ENCODE data around the gene APOL6. TPM values are rescaled to one million over a fixed set of nuclear protein-coding genes. Genes with fewer than 3 reads are reported as not detected.

The APOL6 gene
- total and polyA plus RNA-seq, 2 of the 4 experiments (the other 2 are of a cell fraction) = 1.2 to 7.2 TPM

- DNase-seq (no peak), ATAC-seq (ENCODE audit: low read depth) (no peak)
- H3K4me3 ChIP-seq (ENCODE audit: insufficient read depth, low read depth, low read length) = no peak overlapping the region
- intact Hi-C loops (cut with micrococcal nuclease) = no loop called here
- H2AK5ac ChIP-seq (ENCODE audit: low read depth, low read length) = no peak overlapping the region
- no peak overlapping the region for H2AK9ac ChIP-seq (replicated peaks; ENCODE audit: low read depth, low read length, poor library complexity)
- peaks cover 54% of the 10 kb centered on the region for H3K27me3 ChIP-seq (ENCODE audit: control insufficient read depth, insufficient read depth, low read length)
- no peak overlapping the region for H3K18ac ChIP-seq (ENCODE audit: low read depth, low read length)
- no peak overlapping the region for H2BK20ac ChIP-seq (ENCODE audit: low read depth, low read length)
- ChIA-PET POLR2A (ENCODE audit: unreplicated experiment) (no interaction called here), CTCF (no interaction called here)
- WGBS, 2 experiments (ENCODE audit: extremely low coverage in 2 of 2, insufficient read length in 1 of 2) = 46% methylated on average over 9 of the region's 12 CpGs; no CpG with 5 or more reads in 1 of the 2 experiments
- no peaks in the 10 kb centered on the region; the same call in 1 of the 2 replicates for H3K4me1 ChIP-seq (ENCODE audit: control insufficient read depth, insufficient read depth, low read length)
- no peak overlapping the region for H2BK5ac ChIP-seq (ENCODE audit: low read depth, low read length, poor library complexity, severe bottlenecking)
- H3K27ac ChIP-seq (ENCODE audit: insufficient read depth, low read length) = no peak overlapping the region
- H3K79me1 ChIP-seq (ENCODE audit: low read depth in 1 of 2, low read length in 2 of 2) = no peaks in the 10 kb centered on the region
- no peak for TF ChIP-seq BHLHE40 (IDR thresholded peaks at IDR 0.05; ENCODE audit: low read depth, low read length)
- no peak for TF ChIP-seq CHD1 (IDR thresholded peaks at IDR 0.05; ENCODE audit: low read depth, low read length)
- TF ChIP-seq MXI1 (IDR thresholded peaks at IDR 0.05; ENCODE audit: borderline replicate concordance, low read depth, low read length) = no peak
- TF ChIP-seq MAZ (IDR thresholded peaks at IDR 0.05; ENCODE audit: borderline replicate concordance, low read depth, low read length) = no peak
- TF ChIP-seq RCOR1 (IDR thresholded peaks at IDR 0.05; ENCODE audit: insufficient replicate concordance, low read length) = no peak
- no peak for TF ChIP-seq POLR2A (IDR thresholded peaks at IDR 0.05; ENCODE audit: low read depth, low read length)
- no peak for TF ChIP-seq CEBPB (IDR thresholded peaks at IDR 0.05; ENCODE audit: low read depth, low read length)
- no peak for TF ChIP-seq SMC3 (IDR thresholded peaks at IDR 0.05; ENCODE audit: low read depth, low read length)
- no peak for TF ChIP-seq NFE2L2 (IDR thresholded peaks at IDR 0.05; ENCODE audit: low read depth, low read length)
- no peak for TF ChIP-seq FOS (IDR thresholded peaks at IDR 0.05; ENCODE audit: low read depth, low read length)
- no peak for TF ChIP-seq RAD21 (IDR thresholded peaks at IDR 0.05; ENCODE audit: low read length)
- no peak for TF ChIP-seq RFX5 (IDR thresholded peaks at IDR 0.05; ENCODE audit: low read depth, low read length)
- no peaks in the 10 kb centered on the region for H4K20me1 ChIP-seq (ENCODE audit: insufficient read depth, low read length)
- H3K9ac ChIP-seq (ENCODE audit: low read depth, low read length) = no peak overlapping the region
- H2BK120ac ChIP-seq (ENCODE audit: low read depth, low read length) = no peak overlapping the region
- dilution Hi-C loops (cut with HindIII; ENCODE audit: low sequenced_read_pairs, unreplicated experiment) = no loop called here
- no peak overlapping the region for H4K8ac ChIP-seq (ENCODE audit: low read depth in 2 of 2, low read length in 2 of 2)
- H4K91ac ChIP-seq (ENCODE audit: insufficient read depth, low read depth, low read length) = no peak overlapping the region
- no peak overlapping the region for H3K56ac ChIP-seq (ENCODE audit: extremely low read depth, insufficient read depth, low read length)
- no peak overlapping the region for H4K5ac ChIP-seq (ENCODE audit: low read depth, low read length)
- H3K14ac ChIP-seq (replicated peaks; ENCODE audit: low read depth, low read length) = no peak overlapping the region
- peaks cover 3% of the 10 kb centered on the region; the same call in 1 of the 2 replicates for H3K9me1 ChIP-seq (ENCODE audit: insufficient read depth, low read length)
- H3K36me3 ChIP-seq (ENCODE audit: control insufficient read depth, insufficient read depth, low read length) = no peaks in the 10 kb centered on the region
- BruUV-seq (replicated peaks) = no TSS peak
- H2AFZ ChIP-seq (replicated peaks; ENCODE audit: low read length, poor library complexity) = no peak overlapping the region
- H3K9me3 ChIP-seq (ENCODE audit: control insufficient read depth, insufficient read depth, low read length) = no peaks in the 10 kb centered on the region
- H3K23ac ChIP-seq (ENCODE audit: low read depth, low read length) = no peak overlapping the region
- H3K4ac ChIP-seq (ENCODE audit: low read depth, low read length) = no peak overlapping the region
- in situ Hi-C loops (cut with MboI; ENCODE audit: low sequenced_read_pairs) = no loop called here
- no peak overlapping the region for H3K4me2 ChIP-seq (ENCODE audit: low read depth, low read length)
- no peak overlapping the region for H2BK15ac ChIP-seq (ENCODE audit: low read depth, low read length)
Measured at GRCh38 chr22:35612903-35613302, 35.3 kb upstream of the APOL6 start.
